Body of pancreas (tissue), 4 donors: ENCODE results near the gene DLG2.

Source experiments
- CTCF ChIP-seq, 7 experiments: fragments of 450-650 bp in 4 of 7; fragments of 200-600 bp in 3 of 7; sonication (generic) in 3 of 7; IDR thresholded peaks; one replicate each; pipeline ENCODE4 v1.5.1; 2016 to 2019; ENCODE audit warnings: antibody characterized with exemption in 7 of 7
- POLR2A ChIP-seq, 3 donors: fragments of 450-650 bp; IDR thresholded peaks; one replicate each; pipeline ENCODE4 v1.6.1; 2016; ENCODE audit warnings: antibody characterized with exemption in 3 of 3, mild to moderate bottlenecking in 2 of 3

- TF ChIP-seq POLR2A (IDR thresholded peaks at IDR 0.05): no peak
- no peak for TF ChIP-seq CTCF (IDR thresholded peaks at IDR 0.05)
Observed at GRCh38 chr11:83609191-83609590, 2018.0 kb downstream of the DLG2 start.
